GM18502 (cell line): Measurements from ENCODE around the gene DRGX.

Source experiments
- ATAC-seq: cut with Tn5 transposase; IDR thresholded peaks from one replicate; pipeline ENCODE4 v1.9.1; 2021; ENCODE audit warnings: mild to moderate bottlenecking; ENCODE audit not compliant: unreplicated experiment, poor library complexity

The DRGX gene

GRCh38 chr10:49384268-49384953, 11.5 kb downstream of the DRGX start:
- ATAC-seq: no peak

- no peak for ATAC-seq
Measured at GRCh38 chr10:49383853-49384252, 12.0 kb downstream of the DRGX start.

GRCh38 chr10:49382826-49383225, 13.1 kb downstream of the DRGX start:
- ATAC-seq: no peak

GRCh38 chr10:49382226-49382625, 13.7 kb downstream of the DRGX start:
- no peak for ATAC-seq

GRCh38 chr10:49381111-49381900, 14.6 kb downstream of the DRGX start:
- ATAC-seq: no peak

DNA sequence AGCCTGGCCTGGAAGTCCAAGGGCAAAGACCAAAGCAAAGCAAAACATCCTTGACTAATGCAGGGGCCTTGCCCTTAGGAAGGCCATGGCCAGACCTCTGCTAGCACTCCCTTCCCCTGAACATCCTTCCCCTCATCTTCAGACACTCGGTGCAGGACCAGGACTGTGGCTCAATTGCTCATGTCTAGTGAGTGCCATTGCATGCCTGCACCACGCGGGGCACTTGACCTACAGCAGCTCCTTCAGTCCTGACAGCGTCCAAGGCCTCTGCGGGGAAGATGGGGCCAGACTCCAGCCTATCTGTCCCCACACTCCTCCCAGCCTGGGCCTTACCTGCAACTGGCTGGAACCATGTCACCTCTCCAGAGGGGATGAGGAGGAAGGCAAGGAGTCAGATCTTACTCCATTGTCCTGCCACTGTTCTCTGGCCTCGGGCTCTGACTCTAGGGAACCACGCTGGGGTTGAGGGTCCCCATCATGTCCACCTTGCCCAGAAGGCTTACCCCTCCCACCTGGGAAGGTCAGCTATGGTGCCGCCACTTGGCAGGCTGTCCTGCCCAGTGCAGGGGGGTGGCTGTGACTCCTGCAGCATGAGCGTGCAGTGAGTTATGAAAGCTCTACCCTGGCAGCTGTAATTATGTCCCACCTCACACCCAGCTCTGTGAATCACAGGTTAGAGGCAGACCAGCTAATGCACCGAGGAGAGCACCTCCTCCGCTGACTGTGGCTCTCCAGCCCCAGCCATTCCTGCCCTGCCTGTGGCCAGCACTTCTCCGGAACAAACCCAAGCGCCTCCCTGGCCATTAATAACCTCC, 16.1 kb downstream of the DRGX start:
- no peak for ATAC-seq

DNA sequence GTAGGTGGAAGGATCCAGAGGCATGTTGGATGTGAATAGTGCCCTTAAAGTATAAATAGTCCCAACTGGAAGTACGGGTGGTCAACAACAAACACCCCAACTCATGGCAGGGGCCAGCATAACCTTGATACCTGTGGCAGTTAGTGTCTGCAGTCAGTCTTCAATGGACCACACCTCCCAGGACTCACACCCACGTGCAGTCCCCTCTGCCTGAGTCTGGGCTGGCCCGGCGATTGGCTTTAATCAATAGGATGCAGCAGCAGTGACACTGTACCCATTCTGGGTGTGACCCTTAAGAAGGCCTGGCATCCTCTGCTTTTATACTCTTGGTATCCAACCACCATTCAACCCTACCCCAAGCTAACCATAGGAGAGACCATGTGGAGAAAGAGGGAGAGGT, 18.6 kb downstream of the DRGX start:
- no peak for ATAC-seq

DNA sequence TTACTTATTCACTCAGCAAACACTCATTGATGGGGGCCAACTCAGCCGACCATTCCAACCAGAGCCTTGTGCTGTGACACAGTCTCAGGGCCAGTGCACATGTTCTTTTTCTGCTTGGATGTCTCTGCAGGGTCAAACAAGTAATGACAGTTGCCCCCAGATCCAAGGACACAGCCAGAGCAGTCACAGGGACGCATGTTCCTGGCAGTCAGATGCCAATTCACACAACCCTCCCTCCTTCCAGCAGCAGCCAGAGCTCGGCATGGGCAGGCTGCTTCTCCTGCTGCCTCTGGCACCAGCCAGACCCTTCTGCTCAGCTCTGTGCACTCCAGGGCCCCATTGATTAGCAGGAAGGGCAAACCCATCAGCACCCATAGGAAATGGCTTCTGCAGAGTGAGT, 20.3 kb downstream of the DRGX start:
- ATAC-seq: no peak

DNA sequence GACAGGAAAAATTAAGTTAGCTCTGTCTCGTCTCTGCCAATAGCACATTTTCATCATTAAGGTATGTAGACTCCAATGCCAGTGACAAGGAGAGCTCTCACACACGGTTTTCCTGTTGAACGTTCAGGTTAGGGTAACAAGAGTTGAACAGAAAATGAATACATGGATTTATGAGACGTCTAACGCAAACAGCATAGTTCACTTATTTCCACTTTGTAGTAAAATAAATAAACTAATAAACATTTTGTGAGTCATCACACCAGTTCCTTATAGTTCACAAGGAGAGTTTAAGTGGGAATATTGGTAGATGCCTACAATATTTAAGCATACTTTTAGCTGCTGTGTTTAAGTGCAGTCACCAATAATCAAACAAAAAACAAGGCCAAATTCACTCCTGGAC, 21.1 kb downstream of the DRGX start:
- no peak for ATAC-seq

DNA sequence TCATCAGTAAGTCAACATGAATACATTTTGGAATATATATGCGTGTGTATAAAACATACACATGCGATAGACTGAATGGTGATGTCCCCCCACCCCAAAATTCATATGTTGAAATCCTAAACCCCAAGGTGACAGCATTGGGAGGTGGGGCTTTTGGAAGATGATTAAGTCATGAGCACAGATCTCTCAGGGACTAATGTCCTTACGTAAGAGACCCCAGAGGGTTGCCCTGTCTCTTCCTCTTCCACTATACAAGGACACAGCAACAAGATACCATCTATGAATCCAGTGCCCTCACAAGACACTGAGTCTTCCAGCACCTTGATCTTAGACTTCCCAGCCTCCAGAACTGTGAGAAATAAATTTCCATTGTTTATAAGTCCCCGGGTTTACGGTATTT, 22.5 kb downstream of the DRGX start:
- no peak for ATAC-seq

DNA sequence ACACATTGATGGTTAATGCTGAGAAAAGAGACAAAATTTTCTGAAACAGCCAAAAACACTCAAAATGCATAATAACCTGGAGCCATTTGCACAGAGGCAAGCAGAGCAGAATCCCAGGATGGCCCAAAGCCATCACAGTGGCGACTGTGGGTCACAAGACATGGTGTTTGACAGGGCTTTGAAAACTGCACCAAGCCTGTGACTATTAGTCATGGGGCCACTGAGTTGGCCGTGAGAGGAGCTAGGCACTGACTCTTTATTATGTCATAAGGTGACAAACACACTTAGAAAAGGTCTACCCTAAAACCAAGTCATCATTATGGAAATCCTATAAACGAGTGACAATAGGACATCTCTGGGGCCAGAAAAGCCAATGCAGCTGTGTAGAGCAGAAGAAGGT, 23.9 kb downstream of the DRGX start:
- ATAC-seq: no peak

DNA sequence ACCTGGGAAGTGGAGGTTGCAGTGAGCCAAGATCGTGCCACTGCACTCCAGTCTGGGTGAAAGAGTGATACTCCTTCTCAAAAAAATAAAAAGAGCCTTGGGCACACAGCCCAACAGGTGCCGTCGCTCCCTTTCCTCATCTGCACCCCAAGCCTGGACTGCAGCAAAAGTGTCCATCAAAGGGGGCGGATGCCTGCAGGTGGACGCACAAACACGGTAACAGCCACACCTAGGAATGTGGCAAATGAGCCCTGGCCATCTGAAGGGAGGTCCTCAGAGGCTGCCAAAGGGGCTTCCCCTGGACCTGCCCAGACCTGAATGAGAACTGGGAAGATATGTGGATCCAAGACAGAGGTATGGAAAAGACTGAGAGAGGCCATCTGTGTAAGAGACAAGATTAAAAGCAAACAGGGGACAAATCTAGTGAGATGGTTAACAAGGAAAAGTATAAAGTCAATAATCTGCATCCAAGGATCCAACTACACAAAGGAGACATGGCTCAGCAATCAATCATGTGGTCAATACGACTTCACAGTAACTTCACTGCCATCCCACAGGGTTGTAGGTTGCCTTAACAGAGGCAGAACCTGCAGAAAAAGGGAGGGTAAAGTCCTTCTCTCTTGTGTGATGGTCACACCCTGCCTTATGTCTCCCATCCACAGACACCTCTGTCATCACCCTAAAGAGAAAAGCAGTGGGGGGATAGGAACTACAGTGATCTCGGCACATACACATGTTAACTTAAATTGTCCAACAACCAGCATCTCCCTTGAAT, 25.4 kb downstream of the DRGX start:
- ATAC-seq: no peak

- ATAC-seq: no peak
Measured at GRCh38 chr10:49369216-49370162, 26.4 kb downstream of the DRGX start.

DNA sequence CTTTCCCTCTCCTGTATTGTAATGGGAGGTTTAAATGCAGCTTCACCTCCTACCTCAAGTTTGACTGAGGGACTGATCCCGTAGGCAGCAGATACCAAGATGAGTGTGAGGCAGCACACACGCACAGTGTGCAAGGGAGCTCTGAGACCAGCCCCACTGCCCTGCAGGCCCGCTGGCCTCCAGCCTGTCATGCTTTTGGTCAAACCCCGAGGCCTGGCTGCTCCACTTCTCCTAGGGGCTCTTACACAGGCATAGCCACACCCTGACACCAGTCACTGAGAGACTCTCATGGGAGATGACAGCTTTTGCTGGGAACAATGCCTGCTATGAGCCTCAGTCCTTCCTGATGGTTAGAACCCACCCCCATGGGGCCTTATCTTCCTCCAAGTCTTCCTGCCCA, 27.6 kb downstream of the DRGX start:
- no peak for ATAC-seq

DNA sequence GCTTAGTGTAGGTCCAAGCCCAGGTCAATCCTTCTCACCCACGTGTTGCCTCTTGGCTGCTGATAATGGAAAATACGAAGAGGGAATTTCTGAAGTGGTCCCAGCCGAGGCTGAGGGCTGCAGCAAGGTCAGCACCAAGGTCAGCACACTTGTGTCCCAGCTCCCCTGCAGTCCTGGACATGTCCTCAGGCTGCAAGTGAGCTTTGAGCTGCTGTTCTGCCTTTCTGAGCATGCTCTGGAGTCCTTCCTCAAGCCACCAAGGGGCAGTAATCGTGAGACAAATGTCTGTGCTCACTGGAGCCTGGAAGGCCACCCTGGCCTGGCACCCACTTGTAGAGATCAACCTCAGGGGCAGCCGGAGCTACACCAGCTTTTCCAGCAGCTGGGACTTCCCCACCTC, 28.3 kb downstream of the DRGX start:
- ATAC-seq: no peak

GRCh38 chr10:49366460-49366859, 29.4 kb downstream of the DRGX start:
- no peak for ATAC-seq

- ATAC-seq: no peak
Measured at GRCh38 chr10:49365675-49366415, 30.0 kb downstream of the DRGX start.

DNA sequence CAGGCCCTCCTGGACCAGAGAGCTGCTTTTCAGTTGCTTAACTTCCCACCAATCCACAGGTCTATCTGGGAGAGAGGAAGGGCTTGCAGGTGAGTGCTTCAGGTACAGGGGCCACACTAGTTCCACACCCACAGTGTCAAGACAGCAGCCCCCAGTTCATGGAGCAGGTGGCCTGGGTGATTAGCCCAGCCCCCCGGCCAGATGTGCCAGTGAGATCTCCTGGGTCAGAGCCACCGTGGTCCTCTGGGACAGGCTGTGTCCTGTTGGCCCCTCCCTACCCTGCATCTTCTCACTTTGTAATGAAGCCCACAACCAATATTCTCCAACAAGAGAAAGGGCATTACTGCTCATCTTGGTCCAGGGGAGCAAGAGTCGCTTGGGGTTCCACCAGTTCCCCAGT, 30.6 kb downstream of the DRGX start:
- no peak for ATAC-seq

DNA sequence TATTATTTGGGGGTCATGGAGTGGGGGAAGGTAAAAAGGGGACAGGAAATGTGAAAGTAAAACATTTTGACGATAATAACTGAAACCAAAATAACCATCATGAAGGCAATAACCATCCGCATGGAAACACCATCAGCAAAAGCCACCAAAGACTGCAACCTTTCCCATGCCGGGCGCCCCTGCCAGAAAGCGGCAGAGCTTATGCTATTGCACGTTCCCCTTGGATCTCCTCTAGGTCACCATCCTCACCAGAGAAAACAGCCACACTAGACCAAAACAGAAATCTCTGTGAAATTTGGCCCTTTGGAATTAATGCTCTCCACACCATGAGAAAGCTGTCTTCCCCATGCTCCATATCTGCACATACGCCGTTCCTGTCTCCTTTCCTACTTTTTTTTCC, 31.1 kb downstream of the DRGX start:
- no peak for ATAC-seq
